Activated gamma-delta T cell treated with anti-CD3 and anti-CD28 coated beads, Interleukin-2, amount 50 U/mL, for 16 hours (primary cell): ENCODE measurements around the gene ABCC3.

ENCODE experiments used
- DNase-seq: peaks from one replicate; pipeline ENCODE4 v3.0.0-alpha.2; 2020; ENCODE audit warnings: low read depth

The ABCC3 gene

GRCh38 chr17:50737118-50737698, 102.5 kb downstream of the ABCC3 start:
- no peak for DNase-seq

- no peak for DNase-seq
These were observed 104.4 kb downstream of the ABCC3 start for GRCh38 chr17:50739098-50739497.
